AG09309 (cell line): ENCODE data around the gene KCND3.

Source experiments
- DNase-seq: peaks from one replicate; pipeline ENCODE4 v3.0.0-alpha.2; 2010; ENCODE audit warnings: low read depth
- H3K4me3 ChIP-seq: 2 replicates; pipeline ENCODE4 v1.5.1; 2011; ENCODE audit warnings: mild to moderate bottlenecking, low read depth, low read length, moderate library complexity; ENCODE audit not compliant: control insufficient read depth
- CTCF ChIP-seq: IDR thresholded peaks from 2 replicates; pipeline ENCODE4 v1.5.1; 2011; ENCODE audit warnings: mild to moderate bottlenecking, low read depth, low read length, inconsistent platforms; ENCODE audit not compliant: insufficient read depth, control insufficient read depth; ENCODE audit errors: missing control alignments

The KCND3 gene

DNA sequence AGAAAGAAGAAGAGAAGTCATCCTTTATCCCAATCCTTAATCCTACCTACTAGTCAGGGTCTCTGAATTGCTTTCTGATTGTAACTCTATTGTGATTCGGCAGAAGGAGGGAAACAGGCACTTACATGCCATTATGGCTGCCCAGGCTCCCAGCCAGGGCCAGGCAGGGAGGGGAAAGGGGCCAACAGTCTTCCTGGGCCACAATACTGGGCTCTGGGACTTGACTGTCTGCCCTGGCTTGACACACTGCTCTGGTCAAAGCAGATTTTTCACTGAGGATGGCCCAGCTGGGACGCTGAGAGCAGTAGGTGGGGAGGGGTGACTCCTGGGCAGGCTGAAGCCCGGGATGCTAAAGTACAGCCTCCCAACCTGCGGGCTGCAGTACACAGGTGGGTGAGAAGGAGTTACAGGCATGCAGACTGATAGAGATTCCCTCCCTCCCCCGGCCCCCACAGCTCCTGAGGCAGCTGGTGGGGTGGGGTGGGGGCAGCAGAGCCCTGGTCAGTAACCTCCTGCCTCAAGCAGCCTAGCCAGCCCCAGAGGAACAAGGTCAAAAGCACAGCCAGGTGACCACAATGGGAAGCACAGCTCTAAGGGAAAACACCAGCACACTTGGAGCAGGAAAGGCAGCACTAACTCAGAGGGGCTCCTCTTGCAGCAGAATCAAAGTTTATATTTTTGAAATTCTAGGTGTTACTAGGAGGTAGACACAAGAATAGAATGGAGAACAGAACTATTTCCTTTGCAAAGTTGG is 25.3 kb downstream of the KCND3 start:
- H3K4me3 ChIP-seq: no peak overlapping the region
- DNase-seq: no peak
- no peak for TF ChIP-seq CTCF

DNA sequence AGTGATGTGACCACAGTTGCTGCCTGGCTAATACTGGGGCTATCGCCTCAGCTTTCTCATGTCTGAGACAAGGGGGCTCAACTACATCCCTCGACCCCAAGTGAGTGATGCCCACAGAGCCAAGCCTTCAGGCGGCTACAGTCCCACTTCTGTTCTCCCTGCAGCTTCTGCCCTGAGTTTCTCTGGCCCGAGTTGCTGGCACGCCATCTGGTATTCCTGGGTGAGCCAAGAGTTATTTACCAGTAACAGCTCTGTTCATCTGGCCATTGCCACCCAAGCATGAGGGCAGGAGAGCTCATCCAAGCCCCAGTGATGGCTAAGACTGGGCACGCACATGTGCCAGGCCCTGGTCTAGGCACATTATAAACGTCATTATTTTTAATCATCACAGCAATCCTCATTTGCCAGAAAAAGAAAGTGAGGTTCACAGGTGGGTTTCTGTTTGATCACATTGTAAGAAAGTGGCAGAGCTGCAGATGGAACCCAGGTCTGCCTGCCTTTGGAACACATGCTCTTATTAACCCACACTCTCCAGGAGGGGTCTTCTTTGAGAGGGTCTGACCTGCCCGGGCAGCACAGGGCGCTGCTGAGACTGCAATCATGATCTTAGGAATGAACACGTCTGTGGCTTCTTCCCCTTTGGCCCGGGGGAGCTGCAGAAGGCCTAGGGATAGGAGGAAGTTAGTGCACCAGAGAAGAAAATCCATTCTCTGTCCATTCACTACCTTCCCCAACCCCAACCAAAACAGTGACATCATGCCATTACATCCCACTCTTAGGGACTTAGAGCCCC is 27.5 kb downstream of the KCND3 start:
- DNase-seq: no peak
- TF ChIP-seq CTCF: no peak

GRCh38 chr1:111961016-111961415 is 28.5 kb downstream of the KCND3 start:
- no peak for DNase-seq
- TF ChIP-seq CTCF: no peak

More for the DNA sequence above, 27.5 kb downstream of the KCND3 start:
- no peak overlapping the region for H3K4me3 ChIP-seq

GRCh38 chr1:111959436-111959835 is 30.0 kb downstream of the KCND3 start:
- no peak for TF ChIP-seq CTCF
- no peak overlapping the region for H3K4me3 ChIP-seq
- DNase-seq: no peak

More at GRCh38 chr1:111961016-111961415, 28.5 kb downstream of the KCND3 start:
- no peak overlapping the region for H3K4me3 ChIP-seq

- no peak for TF ChIP-seq CTCF
- H3K4me3 ChIP-seq: no peak overlapping the region
- no peak for DNase-seq
Measured at GRCh38 chr1:111958851-111959250, 30.6 kb downstream of the KCND3 start.

GRCh38 chr1:111958075-111958474 is 31.4 kb downstream of the KCND3 start:
- H3K4me3 ChIP-seq: no peak overlapping the region
- no peak for TF ChIP-seq CTCF
- no peak for DNase-seq
